SH-SY5Y (cell line): ENCODE measurements around the gene CBLIF.

Source experiments
- GATA2 ChIP-seq: IDR thresholded peaks from 2 replicates; pipeline ENCODE4 v1.6.1; 2011; ENCODE audit warnings: mild to moderate bottlenecking, low read depth, low read length
- GATA3 ChIP-seq: IDR thresholded peaks from 2 replicates; pipeline ENCODE4 v1.6.1; 2011; ENCODE audit warnings: low read depth, mild to moderate bottlenecking, low read length, moderate library complexity

DNA sequence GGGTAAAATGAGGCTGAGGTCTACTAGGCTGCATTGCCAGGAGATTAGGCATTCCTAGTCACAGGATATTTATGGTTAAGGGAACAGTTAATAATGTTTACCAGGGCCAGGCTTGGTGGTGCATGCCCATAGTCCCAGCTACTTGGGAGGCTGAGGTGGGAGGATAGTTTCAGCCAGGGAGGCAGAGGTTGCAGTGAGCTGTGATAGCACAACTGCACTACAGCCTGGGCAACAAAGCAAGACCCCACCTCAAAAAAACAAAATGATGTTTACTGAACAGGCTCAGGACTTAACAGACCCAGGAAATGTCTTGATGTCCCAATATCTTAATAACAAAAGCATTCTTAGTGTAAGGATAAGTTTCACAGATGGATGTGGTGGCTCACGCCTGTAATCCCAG is 31.9 kb downstream of the CBLIF start:
- TF ChIP-seq GATA2 (no peak), GATA3 (no peak)
